Stimulated activated CD4-positive, alpha-beta T cell treated with anti-CD3 and anti-CD28 coated beads, Interleukin-12 subunit alpha, Interleukin-12 subunit beta, amount 100 ng/mL, for 4 hours (primary cell): ENCODE results near the gene TM4SF18.
A peak's percentile ranks its signal among the peaks of the same experiment; 100 is the strongest.
"Not testable (repeated sequence)": the region's sequence is repeated elsewhere in the genome, so short reads cannot be mapped to it uniquely, and the experiment has no call there.

Experiments used
- DNase-seq: peaks from one replicate; pipeline ENCODE4 v3.0.0-alpha.2; 2020

The TM4SF18 gene

DNA sequence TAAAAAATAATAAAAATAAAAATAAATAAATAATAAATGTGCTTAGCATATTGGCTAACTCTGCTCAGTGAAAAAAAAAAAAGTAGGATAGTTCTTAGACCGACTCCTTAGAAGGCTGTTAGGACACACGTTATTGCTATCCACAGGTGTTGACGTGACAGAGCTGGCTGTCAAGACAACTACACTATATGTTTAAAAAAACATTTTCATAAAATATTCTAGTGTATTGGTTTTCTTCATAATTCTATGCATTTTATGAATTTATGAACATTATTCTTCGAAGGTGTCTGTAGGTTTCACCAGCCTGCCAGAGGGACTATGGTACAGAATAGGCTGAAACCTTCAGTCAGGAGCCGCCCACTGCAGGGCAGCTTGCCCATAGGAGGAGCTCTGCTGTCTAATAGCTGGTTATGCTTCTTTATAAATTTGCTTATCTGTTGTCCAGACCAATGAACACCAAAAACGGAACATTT, 34.8 kb upstream of the TM4SF18 start:
- DNase-seq, result no peak

DNA sequence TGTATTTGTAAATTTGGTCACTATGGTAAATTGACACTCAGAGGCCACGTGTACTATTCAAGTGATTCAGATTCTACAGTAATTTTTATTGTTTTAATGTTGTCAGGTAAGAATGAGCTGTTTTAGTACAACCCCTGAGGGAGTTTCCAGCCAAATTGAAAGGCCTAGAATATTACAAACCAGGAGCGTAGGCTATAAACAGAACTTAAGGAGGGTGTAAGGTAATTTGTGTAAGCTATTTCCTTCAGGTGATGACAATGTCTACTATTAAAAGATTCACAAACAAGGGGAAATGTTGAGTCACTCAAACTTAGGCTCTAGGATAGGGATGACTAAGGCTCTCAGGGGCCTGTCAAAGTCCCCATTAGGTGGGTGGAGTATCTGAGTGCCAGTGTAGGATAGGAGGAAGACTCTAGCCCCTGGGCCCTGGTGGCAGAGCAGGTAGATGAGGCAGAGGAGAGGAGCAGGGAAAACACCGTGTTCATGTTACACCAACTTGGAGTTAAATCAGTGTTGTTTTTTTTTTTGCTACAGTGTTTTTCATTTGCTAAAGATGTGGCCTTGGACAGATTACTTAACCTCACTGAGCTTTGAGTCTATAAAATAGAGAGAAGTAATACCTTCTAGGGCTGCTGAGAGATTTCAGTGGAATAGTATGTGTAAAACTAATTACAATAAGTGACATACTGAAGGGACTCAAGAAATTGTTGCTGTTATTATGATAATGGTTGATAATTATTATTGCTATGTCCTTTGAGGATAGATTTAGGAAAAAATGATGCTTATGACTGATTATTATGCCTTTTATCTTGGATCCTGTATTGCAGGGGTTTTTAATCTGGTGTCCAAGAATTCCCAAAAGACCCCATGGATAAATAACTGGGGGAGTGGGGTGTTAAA, 33.8 kb upstream of the TM4SF18 start:
- no peak for DNase-seq

DNA sequence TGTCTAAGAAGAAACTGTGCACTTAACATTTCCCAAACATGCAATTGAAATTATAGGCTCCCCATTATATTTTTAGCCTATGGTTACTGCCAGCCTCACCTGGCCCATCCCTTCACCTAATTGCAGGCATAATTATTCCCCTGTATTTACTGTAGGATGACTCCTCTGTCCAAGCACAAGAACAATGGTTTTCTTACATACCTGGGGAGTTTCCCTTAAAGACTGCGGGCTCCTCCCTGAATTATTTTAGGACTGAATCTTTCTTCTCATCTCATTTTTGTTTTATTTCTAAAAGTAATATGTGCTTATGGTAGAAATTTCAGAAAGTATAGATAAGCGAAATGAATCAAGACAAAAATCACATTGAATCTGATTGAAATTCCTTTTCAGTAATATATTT, 32.6 kb upstream of the TM4SF18 start:
- DNase-seq, result no peak

DNA sequence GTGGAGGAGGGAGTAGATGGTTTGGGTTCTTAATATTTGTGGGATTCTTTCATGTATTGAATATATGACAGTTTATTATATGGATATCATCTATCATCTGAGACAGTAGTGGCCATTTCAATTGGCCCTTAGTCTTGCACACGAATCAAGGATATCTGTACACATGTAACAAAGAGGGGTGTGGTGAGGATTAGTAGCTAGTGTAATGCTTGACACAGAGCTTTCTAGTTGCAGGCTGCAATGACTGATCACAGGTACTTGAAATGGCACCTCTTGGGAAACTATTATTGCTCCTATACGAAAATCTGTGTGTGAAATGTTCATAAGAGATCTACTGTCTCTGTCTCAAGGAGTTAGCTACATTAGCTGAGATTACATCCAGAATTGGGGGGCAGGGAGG, 31.2 kb upstream of the TM4SF18 start:
- no peak for DNase-seq

DNA sequence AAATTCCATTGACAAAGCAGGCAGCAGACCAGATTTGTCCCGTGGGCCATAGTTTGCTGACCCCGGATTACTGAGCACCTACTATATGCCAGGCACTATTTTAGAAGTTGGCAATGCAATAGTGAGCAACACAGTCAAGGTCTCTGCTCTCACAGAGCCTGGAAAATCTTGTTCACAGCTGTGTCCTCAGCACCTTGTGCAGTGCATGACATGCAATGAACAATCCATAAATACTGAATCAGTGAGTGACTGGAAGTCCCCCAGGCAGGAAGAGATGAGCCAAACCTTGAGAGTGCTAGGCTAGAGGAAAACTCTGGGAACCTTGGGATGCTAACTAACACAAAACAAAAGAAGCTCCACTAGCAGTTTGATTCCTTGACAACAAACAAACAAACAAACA, 29.6 kb upstream of the TM4SF18 start:
- no peak for DNase-seq

DNA sequence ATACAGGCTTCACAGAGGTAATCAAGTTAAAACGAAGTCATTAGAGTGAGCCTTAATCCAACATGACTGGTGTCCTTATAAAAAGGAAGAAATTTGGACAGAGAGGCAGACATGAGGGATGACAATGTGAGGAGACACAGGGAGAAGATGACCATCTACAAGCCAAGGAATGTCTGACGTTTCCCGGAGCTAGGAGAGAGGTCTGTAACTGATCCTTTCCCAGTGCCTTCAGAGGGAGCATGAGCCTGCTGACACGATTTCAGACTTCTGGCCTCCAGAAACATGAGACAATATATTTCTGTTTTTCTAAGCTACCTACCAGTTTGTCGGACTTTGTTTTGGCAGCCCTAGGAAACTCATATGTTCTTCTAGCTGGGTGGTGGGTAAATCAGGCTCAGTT, 28.9 kb upstream of the TM4SF18 start:
- DNase-seq, result no peak

DNA sequence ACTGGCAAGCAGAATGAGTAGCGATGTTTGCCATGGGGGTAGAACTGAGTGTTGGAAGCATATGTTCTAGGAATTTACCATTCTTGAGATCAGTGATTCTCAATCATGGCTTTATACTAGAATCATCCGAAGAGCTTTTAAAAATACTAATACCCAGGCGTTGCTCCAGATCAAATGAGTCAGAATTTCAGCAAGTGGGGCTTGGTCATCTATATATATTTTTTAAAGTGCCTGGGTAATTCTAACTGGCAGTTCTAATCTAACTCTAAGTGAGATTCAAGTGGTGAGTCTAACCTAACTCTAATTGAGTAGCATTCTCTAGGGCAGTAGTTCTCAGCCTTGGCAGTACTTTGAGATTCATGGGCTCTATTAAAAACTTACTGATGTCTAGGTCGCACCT, 23.2 kb upstream of the TM4SF18 start:
- no peak for DNase-seq

DNA sequence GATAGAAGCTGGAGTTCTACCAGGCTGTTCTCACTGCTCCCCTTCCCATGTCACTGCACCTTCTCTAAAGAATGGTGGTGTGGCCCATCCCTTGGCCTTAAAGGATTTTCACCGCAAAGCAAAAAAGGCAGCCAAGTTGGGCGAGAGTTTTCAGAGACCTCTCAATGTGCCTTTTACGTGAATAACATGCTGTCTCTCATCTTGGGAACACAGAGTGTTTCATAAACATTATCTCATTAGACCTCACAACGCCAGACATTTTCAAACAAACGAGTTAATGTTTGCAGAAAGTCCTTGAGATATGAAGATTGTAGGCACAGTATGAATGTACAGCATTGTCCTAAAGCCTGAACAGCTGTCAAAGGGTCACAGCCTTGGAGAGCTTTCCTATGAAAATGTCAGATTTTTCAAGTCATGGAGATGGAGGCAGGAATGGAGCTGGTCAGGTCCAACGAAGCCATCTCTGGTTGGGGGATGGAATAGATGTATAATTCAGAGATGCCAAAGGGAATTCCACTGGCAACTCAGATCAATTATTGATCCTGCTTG, 22.7 kb upstream of the TM4SF18 start:
- no peak for DNase-seq

DNA sequence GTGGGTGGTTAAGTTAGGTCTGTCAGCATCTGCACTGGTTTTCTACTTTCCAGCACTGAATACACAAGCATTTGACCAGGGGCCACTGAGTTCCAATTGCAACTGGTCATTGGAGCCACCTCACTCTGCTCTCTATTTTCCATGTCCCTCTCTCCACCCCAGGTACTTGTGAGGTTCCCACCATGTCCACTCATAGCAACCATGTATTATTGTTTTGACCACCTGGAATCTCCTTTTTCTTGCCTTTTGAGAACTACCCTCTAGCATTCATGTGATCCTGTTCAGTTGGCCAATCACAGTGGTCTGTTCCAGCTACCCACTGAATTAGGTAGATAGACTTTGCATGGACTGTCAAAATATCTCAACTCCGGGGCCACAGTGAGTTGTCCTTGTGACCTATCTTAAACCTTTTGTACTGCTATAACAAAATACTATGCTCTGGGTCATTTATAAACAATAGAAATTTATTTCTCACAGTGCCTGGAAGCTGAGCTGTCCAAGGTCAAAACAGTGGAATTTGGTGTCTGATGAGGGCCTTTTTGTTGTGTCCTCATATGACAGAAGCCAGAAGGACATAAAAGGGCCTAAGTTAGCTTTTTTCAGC, 20.2 kb upstream of the TM4SF18 start:
- no peak for DNase-seq

DNA sequence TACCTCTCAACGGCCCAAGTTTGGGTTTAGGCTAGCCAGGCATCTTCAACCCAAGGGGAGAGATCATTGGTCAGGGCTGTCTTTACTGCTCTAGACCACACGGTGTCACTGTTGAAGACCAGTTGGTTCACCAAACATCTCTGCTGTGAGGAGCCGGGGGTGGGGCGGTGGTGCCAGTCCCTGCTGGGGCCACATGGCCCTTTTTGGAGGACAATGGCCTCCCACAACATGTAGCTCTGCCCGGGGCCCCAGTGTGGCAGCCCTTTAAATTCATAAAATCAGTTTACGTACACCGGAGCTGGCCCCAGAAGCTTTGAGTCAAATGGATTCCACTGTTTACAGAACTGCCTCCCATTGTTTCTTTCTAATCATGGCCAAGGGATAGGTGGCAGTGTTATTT, 19.1 kb upstream of the TM4SF18 start:
- peak; percentile 2 for DNase-seq

DNA sequence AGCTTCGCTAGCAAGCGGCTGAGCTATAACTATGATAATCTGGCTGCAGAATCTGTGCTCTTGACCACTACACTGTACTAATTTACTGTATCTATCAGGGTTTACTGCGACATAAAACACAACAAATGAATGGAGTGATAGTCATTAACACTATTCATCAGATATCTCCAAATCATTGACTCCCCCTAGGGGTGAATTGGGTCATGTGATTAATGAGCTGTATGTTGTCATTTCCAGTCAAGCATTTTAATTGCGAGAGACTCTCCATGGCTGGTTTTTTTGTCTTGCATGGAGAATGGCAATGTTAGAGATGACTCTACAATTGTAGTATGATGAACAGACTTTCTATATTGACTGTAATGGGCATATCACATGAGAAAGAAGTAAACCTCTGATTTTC, 10.5 kb upstream of the TM4SF18 start:
- DNase-seq, result no peak

DNA sequence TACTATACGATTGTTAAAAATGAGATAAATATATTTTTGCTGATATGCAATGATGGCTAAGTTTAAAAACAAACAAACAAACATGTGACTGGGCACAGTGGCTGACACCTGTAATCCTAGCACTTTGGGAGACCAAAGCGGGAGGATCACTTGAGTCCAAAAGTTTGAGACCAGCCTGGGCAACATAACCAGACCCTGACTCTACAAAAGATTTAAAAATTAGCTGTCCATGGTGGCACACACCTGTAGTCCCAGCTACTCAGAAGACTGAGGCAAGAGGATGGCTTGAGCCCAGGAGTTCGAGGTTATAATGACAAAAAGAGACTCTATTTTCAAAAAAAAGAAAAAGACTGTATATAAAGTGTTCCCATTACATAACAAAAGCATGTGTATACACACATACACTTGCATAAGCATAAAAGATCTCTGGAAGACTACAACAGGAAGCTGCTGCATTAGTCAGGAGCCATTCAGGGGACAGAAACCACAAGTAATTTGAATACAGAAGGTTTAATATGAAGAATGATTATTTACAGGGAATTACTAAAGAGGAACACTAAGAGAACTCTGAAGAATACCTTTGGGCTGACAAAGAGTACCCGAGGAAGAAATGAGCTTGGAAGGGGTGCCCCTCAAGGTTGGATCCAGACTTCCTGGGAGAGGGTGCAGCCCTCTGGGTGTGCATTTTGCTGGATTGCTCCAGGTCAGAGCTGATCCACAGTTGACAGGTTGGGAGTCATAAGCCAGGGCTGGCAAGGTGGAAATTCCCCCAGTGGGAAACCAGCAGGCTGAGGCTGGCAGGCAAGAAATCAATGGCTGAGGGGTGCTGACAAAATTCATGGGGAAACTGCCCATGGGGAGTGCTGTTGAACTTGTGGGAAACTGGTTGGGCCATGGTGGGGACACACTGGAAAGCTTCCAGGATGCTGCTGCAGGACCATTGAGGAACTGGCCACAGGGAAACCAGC, 9.3 kb upstream of the TM4SF18 start:
- DNase-seq, result no peak

DNA sequence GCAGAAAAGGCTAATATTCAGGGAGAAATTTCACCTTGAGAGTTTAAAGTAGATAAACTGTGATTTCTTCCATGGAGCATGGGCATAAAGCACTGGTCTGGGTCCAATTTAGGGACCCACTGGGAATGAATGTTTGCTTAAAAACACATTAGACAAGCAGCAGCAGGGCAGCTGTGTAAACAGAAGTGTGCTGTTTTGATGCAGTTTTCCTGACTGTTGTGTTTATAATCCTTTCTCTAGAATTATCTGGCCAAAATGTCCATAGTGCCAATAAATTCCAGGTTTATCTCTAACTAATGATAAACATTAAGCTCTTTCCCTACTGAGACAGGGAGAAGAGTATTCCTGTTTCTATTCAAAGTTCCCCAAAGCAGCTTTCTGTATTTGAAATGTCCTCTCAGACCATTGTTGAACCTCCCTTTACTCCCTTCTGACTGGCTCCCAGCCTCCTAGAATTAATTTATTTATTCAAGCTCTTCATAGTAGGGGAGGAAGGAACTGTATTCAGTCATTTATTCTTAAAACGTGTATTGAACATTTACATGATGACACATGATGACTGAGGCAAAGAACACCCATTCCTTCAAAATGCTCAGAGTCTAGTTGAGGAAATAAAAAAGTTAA, 7.0 kb upstream of the TM4SF18 start:
- no peak for DNase-seq

DNA sequence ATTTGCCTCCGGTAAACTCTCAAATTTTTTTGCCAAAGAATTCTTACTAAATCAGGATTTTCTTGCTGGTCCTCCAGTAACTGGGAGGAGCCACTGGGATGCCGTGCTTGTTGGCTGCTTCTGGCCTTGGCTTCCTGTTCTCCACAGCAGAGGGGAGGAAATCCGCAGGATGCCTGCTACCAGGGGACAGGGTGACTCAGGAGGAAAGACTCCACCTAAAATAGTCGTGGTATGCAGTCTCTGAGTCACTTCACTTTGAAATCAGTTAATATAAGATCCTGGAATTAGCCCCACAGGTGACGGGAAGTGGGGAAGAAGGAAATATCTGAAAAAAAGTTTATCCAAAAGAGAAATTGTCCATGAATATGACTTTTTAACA, 6.5 kb upstream of the TM4SF18 start:
- DNase-seq, result no peak

DNA sequence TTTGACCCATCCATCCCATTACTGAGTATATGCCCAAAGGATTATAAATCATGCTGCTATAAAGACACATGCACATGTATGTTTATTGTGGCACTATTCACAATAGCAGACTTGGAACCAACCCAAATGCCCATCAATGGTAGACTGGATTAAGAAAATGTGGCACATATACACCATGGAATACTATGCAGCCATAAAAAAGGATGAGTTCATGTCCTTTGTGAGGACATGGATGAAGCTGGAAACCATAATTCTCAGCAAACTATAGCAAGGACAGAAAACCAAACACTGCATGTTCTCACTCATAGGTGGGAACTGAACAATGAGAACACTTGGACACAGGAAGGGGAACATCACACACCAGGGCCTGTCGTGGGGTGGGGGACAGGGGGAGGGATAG, 4.0 kb upstream of the TM4SF18 start:
- not testable (repeated sequence) for DNase-seq

DNA sequence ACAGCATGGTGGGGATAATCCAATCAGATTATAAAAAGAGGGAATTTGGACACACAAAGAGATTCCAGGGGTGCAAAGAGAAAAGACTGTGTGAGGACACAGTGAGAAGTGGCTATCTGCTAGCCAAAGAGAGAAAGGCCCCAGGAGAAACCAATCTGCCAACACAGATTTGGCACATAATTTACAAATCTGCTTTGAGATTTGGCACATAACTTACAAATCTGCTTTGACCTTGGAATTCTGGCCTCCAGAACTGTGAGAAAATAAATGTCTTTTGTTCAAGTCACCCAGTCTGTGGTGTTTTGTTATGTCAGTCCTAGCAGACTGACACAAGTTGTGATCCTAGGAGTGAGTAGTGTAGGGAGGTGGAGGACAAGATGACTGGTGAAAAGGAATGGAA, 3.5 kb upstream of the TM4SF18 start:
- no peak for DNase-seq

DNA sequence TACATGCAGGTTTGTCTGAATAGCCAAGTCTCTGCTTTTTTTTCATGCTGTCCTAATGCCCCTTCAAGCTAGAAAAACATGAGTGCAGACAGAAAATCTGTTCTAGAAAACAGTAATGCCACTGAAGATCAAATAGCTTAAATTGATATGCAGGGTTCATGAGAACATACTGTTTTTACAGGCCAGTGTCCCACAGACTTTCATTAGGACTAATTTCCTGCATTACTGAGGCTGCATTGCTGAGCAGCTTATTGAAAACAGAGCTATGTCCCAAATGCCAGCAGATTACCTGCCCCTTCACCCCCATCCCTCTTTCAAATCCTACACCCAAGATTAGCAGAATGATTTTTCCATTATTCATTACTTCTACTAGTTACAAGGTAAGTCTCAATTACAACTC, 665 bp downstream of the TM4SF18 start:
- no peak for DNase-seq

DNA sequence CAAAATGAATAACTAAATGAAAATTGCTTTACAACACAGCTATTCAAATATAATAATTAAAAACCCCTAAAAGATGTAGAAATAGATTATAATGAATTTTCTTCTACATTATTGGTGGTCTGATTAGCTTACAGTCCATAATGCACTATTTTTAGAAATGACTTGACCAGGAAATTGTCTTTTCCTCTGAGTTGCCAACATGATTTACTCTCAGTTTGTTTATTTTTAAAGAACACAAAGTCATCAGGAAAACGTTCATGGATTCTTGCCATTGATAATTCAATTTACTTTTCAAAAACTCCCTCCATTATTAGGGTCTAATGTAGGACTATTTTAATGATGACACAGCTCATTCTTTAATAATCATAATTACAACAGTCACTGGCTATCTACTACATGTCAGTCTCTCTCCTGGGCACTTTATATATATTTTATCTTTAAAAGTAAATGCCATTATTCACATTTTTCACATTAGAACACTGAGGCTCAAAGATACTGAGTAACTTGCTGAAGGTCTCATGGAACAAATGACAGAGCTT, 1.1 kb downstream of the TM4SF18 start:
- DNase-seq, result no peak

DNA sequence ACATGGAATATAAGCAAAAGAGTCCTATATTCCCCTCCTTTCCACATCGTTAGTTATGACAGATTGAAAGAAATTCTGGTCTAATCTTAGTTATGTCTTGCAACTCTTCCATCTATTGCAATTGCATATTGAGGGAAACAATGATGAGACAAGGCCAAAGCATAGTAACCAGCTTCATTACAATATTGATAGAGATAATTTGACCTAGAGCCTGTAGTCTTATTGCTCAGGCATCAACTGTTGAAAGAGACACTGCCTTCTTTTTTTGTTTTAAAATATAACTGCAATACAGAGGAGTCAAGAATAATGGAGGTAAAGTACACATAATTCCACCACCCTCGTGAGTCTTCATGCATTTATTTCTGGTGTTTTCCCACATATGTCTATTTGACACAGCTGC, 2.0 kb downstream of the TM4SF18 start:
- no peak for DNase-seq

DNA sequence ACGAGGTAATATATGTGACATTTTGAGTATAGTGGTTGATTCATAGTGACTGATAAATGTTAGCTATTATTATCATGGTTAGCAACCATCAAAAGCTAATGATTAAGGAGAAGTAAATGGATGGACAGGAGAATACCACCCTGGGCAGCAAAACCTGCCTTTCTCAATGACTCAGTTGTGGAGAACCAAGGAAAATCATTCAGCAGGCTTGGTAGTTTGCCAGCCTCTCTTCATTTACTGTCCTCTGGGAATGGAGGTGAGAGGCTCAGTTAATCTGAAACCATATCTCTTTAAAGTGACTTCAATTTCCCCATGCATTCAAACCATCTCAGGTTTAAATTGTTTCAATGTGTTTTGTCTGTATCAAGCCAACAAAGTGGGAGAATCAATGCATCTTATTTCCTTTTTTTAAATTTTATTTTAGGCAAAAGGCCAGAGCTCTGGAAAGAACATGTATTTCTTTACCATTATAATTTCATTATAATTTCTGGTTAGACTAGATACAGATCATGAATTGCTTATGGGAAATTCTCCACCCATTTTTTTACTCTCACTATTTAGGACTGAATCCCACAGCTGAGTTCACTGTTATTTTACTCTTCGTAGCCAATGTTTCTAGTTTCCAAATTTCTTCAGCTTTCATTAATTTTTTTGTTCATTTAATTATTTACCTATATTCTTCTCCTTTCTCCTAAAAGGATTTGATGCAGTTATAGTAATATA, 2.7 kb downstream of the TM4SF18 start:
- DNase-seq, result no peak

DNA sequence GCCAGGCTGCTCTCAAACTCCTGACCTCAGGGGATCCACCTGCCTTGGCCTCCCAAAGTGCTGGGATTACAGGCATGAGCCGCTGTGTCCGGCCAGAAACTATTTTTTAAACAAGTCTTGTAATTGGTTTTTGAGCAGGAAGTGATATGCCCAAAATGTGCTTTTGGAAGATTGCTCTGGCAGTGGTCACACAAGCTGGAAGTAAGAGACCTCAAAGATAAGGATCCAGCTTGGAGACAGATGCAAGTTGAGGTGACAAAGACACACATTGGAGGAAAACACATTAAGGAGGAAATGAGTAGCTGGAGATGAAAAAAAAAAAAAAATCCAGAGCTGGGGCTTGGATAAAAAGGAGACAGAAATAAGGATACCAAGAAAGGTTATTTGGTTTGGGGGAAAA, 6.3 kb downstream of the TM4SF18 start:
- no peak for DNase-seq

DNA sequence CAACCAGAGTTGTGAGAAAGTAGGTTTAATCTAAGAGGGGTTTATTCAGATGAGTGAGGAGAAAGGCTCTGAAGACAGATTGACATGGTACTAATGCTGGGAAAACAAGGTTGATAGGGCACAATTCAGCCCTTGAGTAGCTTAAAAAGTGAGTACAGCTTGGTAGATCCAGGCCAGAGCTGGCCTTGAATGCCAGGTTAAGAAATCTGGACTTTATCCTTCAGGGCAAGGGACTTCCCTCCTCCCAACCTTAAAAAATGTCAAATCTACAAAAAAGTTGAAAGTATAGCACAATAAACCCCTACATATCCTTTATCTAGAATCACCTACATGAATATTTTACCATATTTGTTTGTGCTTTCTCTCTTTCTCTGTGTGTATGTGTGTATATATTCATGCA, 7.9 kb downstream of the TM4SF18 start:
- no peak for DNase-seq
